Smooth muscle cell (in vitro differentiated cells): Measurements from ENCODE around the gene NECAB3. TPM values are rescaled to one million over a fixed set of nuclear protein-coding genes. Genes with fewer than 3 reads are reported as not detected.

Source experiments
- DNase-seq: peaks from one replicate; lab custom pipeline; 2025; ENCODE audit not compliant: unreplicated experiment; lab: John Stamatoyannopoulos, UW
- H2AFZ ChIP-seq: fragments of 200-600 bp; sonication (generic); 2 replicates; pipeline ENCODE4 v1.6.0; 2016; ENCODE audit warnings: antibody characterized with exemption, low read depth, mild to moderate bottlenecking
- H3F3A ChIP-seq: fragments of 200-600 bp; sonication (generic); 2 replicates; pipeline ENCODE4 v1.6.0; 2017; ENCODE audit warnings: antibody characterized with exemption, low read depth
- H3K27ac ChIP-seq: fragments of 200-600 bp; sonication (generic); 2 replicates; pipeline ENCODE4 v1.5.1; 2016; ENCODE audit warnings: low read depth, mild to moderate bottlenecking
- H3K27me3 ChIP-seq: fragments of 200-600 bp; sonication (generic); 2 replicates; pipeline ENCODE4 v1.6.1; 2016; ENCODE audit warnings: low read depth, mild to moderate bottlenecking
- H3K36me3 ChIP-seq: fragments of 200-600 bp; sonication (generic); 2 replicates; pipeline ENCODE4 v1.5.1; 2016; ENCODE audit warnings: low read depth
- H3K4me1 ChIP-seq: fragments of 200-600 bp; sonication (generic); 2 replicates; pipeline ENCODE4 v1.5.1; 2016; ENCODE audit warnings: low read depth
- H3K4me2 ChIP-seq: fragments of 200-600 bp; sonication (generic); 2 replicates; pipeline ENCODE4 v1.6.0; 2016; ENCODE audit warnings: mild to moderate bottlenecking
- H3K4me3 ChIP-seq: fragments of 200-600 bp; sonication (generic); 2 replicates; pipeline ENCODE4 v1.5.1; 2016; ENCODE audit warnings: mild to moderate bottlenecking
- H3K79me2 ChIP-seq: fragments of 200-600 bp; sonication (generic); 2 replicates; pipeline ENCODE4 v1.6.0; 2016; ENCODE audit warnings: low read depth, mild to moderate bottlenecking
- H3K9ac ChIP-seq: fragments of 200-600 bp; sonication (generic); 2 replicates; pipeline ENCODE4 v1.6.0; 2016; ENCODE audit warnings: low read depth
- H3K9me3 ChIP-seq: fragments of 200-600 bp; sonication (generic); replicated peaks from 2 replicates; pipeline ENCODE4 v1.5.1; 2016; ENCODE audit warnings: low read depth
- H4K20me1 ChIP-seq: fragments of 200-600 bp; sonication (generic); 2 replicates; pipeline ENCODE4 v1.6.0; 2016; ENCODE audit warnings: low read depth
- WGBS: methylation state at CpG from one replicate; pipeline ENCODE4 v1.1.7; 2016; ENCODE audit warnings: low lambda C conversion rate; 5-methylcytosine and 5-hydroxymethylcytosine counted together
- polyA plus RNA-seq: library from polyadenylated mRNA; unstranded; fragments of >200 nt; fragmentation: Nextera tagmentation; extraction: Ambion mirVana; gene quantifications from 2 replicates; pipeline ENCODE4 v1.2.1, GENCODE V29; 2016
- total RNA-seq: library from RNA; depleted of rRNA; stranded (reverse); fragments of >200 nt; gene quantifications from 2 replicates; pipeline ENCODE4 v1.2.3, GENCODE V29; 2014
- TF ChIP-seq, protein P1 (sequence below): fragments of 200-600 bp; sonication (generic); IDR thresholded peaks from 2 replicates; pipeline ENCODE4 v1.5.1; 2017; ENCODE audit warnings: borderline replicate concordance, mild to moderate bottlenecking, antibody characterized with exemption; ENCODE audit not compliant: insufficient read depth, poor library complexity, severe bottlenecking

NECAB3 gene
- total and polyA plus RNA-seq, 2 experiments from 2014 or later, result 20.3 to 25.8 TPM

GRCh38 chr20:33654680-33655161, 19.5 kb downstream of the NECAB3 start:
- H3K79me2 ChIP-seq, result no peaks in the 10 kb centered on the region

GRCh38 chr20:33653900-33654596, 20.2 kb downstream of the NECAB3 start:
- Histone ChIP-seq H2AFZ (no peak overlapping the region), H3K27me3 (no peaks in the 10 kb centered on the region), H3F3A (peaks cover 7% of the 10 kb centered on the region), H3K4me1 (no peaks in the 10 kb centered on the region), H3K4me2 (no peak overlapping the region), H3K36me3 (peaks cover 6% of the 10 kb centered on the region), H3K27ac (no peak overlapping the region), H3K9ac (no peak overlapping the region), H3K4me3 (no peak overlapping the region), H3K9me3 (no peaks in the 10 kb centered on the region), H4K20me1 (peaks cover 2% of the 10 kb centered on the region), H3K79me2 (no peaks in the 10 kb centered on the region)
- WGBS, result 91% methylated on average over 11 of the region's 11 CpGs
- TF ChIP-seq, protein P1, sequence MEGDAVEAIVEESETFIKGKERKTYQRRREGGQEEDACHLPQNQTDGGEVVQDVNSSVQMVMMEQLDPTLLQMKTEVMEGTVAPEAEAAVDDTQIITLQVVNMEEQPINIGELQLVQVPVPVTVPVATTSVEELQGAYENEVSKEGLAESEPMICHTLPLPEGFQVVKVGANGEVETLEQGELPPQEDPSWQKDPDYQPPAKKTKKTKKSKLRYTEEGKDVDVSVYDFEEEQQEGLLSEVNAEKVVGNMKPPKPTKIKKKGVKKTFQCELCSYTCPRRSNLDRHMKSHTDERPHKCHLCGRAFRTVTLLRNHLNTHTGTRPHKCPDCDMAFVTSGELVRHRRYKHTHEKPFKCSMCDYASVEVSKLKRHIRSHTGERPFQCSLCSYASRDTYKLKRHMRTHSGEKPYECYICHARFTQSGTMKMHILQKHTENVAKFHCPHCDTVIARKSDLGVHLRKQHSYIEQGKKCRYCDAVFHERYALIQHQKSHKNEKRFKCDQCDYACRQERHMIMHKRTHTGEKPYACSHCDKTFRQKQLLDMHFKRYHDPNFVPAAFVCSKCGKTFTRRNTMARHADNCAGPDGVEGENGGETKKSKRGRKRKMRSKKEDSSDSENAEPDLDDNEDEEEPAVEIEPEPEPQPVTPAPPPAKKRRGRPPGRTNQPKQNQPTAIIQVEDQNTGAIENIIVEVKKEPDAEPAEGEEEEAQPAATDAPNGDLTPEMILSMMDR, result no peak
- DNase-seq, result no peak

More at GRCh38 chr20:33654680-33655161, 19.5 kb downstream of the NECAB3 start:
- Histone ChIP-seq H2AFZ (no peak overlapping the region), H3K4me3 (no peak overlapping the region), H3K9ac (no peak overlapping the region), H3K27me3 (no peaks in the 10 kb centered on the region), H3K4me1 (no peaks in the 10 kb centered on the region), H3K27ac (no peak overlapping the region), H3K4me2 (no peak overlapping the region), H3K9me3 (no peaks in the 10 kb centered on the region), H3F3A (peaks cover 7% of the 10 kb centered on the region), H4K20me1 (no peaks in the 10 kb centered on the region), H3K36me3 (peaks cover 6% of the 10 kb centered on the region)
- TF ChIP-seq, protein P1, result no peak
- WGBS, result 86% methylated on average over 14 of the region's 14 CpGs
- DNase-seq, result no peak

GRCh38 chr20:33653218-33653899, 20.9 kb downstream of the NECAB3 start:
- Histone ChIP-seq H2AFZ (no peak overlapping the region), H3K4me1 (no peaks in the 10 kb centered on the region), H3K4me2 (no peak overlapping the region), H3K36me3 (peaks cover 6% of the 10 kb centered on the region), H3K27me3 (no peaks in the 10 kb centered on the region), H3F3A (peaks cover 7% of the 10 kb centered on the region), H3K4me3 (no peak overlapping the region), H3K9me3 (no peaks in the 10 kb centered on the region), H4K20me1 (peaks cover 9% of the 10 kb centered on the region), H3K79me2 (no peaks in the 10 kb centered on the region), H3K9ac (no peak overlapping the region), H3K27ac (no peak overlapping the region)
- 68% methylated on average over 16 of the region's 16 CpGs for WGBS
- no peak for DNase-seq
- TF ChIP-seq, protein P1, result peak; percentile 83
